Caco-2 (cell line): ENCODE results near the gene LRRC49. TPM values are rescaled to one million over a fixed set of nuclear protein-coding genes. Genes with fewer than 3 reads are reported as not detected.
"Not testable (repeated sequence)": the region's sequence is repeated elsewhere in the genome, so short reads cannot be mapped to it uniquely, and the experiment has no call there.

Experiments used
- BruUV-seq: library from RNA; stranded (reverse); fragments of 400-500 nt; replicated peaks from 2 replicates; lab custom pipeline; 2021; lab: Mats Ljungman, UMichigan
- CTCF ChIA-PET: fragments of 300-600 bp; sonication (Branson Sonifier 250); formaldehyde crosslinking; loops from one replicate; lab custom pipeline; 2022; ENCODE audit warnings: antibody characterized with exemption; lab: Charles Lee
- POLR2A ChIA-PET: fragments of 300-600 bp; sonication (Branson Sonifier 250); formaldehyde crosslinking; loops from one replicate; lab custom pipeline; 2022; ENCODE audit warnings: antibody characterized with exemption; lab: Charles Lee
- DNase-seq, 2 experiments: peaks; one replicate each; pipeline versions ENCODE4 v3.0.0 to v3.0.0-alpha.2; 2020 to 2022
- H3K27me3 ChIP-seq: replicated peaks from 2 replicates; pipeline ENCODE4 v1.6.0; 2011; ENCODE audit warnings: low read length; ENCODE audit not compliant: control insufficient read depth, insufficient read depth
- H3K36me3 ChIP-seq: 2 replicates; pipeline ENCODE4 v1.5.1; 2011; ENCODE audit warnings: low read length; ENCODE audit not compliant: control insufficient read depth, insufficient read depth
- H3K4me1 ChIP-seq: fragments of 250-450 bp; sonication (Bioruptor Pico); 2 replicates; pipeline ENCODE4 v1.5.1; 2020; ENCODE audit warnings: mild to moderate bottlenecking
- H3K4me3 ChIP-seq: 2 replicates; pipeline ENCODE4 v1.5.1; 2011; ENCODE audit warnings: low read depth, mild to moderate bottlenecking, control low read depth, low read length
- H3K9me3 ChIP-seq: fragments of 250-450 bp; sonication (Bioruptor Pico); 2 replicates; pipeline ENCODE4 v1.5.1; 2020; ENCODE audit warnings: mild to moderate bottlenecking, moderate library complexity
- H3K27ac Mint-ChIP-seq: one replicate; pipeline ENCODE4 v1.8.0; 2022; ENCODE audit warnings: mixed read lengths; ENCODE audit not compliant: unreplicated experiment
- H3K27me3 Mint-ChIP-seq: one replicate; pipeline ENCODE4 v1.8.0; 2022; ENCODE audit warnings: mixed read lengths; ENCODE audit not compliant: insufficient read depth, unreplicated experiment
- H3K36me3 Mint-ChIP-seq: one replicate; pipeline ENCODE4 v1.8.0; 2022; ENCODE audit warnings: mild to moderate bottlenecking, mixed read lengths; ENCODE audit not compliant: insufficient read depth, unreplicated experiment
- H3K4me1 Mint-ChIP-seq: one replicate; pipeline ENCODE4 v1.8.0; 2022; ENCODE audit warnings: low read depth, mixed read lengths; ENCODE audit not compliant: unreplicated experiment
- H3K4me3 Mint-ChIP-seq: one replicate; pipeline ENCODE4 v1.8.0; 2022; ENCODE audit warnings: mild to moderate bottlenecking, moderate library complexity, mixed read lengths; ENCODE audit not compliant: unreplicated experiment
- H3K9me3 Mint-ChIP-seq: one replicate; pipeline ENCODE4 v1.8.0; 2022; ENCODE audit warnings: mixed read lengths; ENCODE audit not compliant: unreplicated experiment
- intact Hi-C: fragments of 100-400 bp; cut with micrococcal nuclease; formaldehyde crosslinking; loops from one replicate; pipeline ENCODE4 v1.10.0; 2022; ENCODE audit not compliant: unreplicated experiment
- total RNA-seq: library from RNA; stranded (reverse); gene quantifications from 2 replicates; pipeline ENCODE4 v1.2.3, GENCODE V29; 2022
- TF ChIP-seq, protein P1 (sequence below), 2 experiments: fragments of 200-600 bp in 1 of 2; IDR thresholded peaks; 1 replicate in 1 of 2; 2 replicates in 1 of 2; pipeline versions ENCODE4 v1.5.1 to v1.8.0; 2011 to 2022; ENCODE audit warnings: antibody characterized with exemption in 1 of 2, control low read depth in 1 of 2, inconsistent platforms in 1 of 2, low read depth in 1 of 2, low read length in 1 of 2, mild to moderate bottlenecking in 1 of 2, moderate library complexity in 1 of 2; ENCODE audit not compliant: insufficient read depth in 1 of 2, severe bottlenecking in 1 of 2, unreplicated experiment in 1 of 2

Gene LRRC49
- total RNA-seq, 1 experiment from 2014 or later, result 0.82 TPM

GRCh38 chr15:70922119-70922518, 29.5 kb downstream of the LRRC49 start:
- H3K4me3 ChIP-seq, result no peak overlapping the region
- POLR2A ChIA-PET, result no interaction called here
- H3K36me3 ChIP-seq, result no peaks in the 10 kb centered on the region
- no peaks in the 10 kb centered on the region for H3K4me1 Mint-ChIP-seq
- CTCF ChIA-PET, result no interaction called here
- H3K9me3 ChIP-seq, result no peaks in the 10 kb centered on the region
- H3K4me3 Mint-ChIP-seq, result no peak overlapping the region
- TF ChIP-seq, protein P1, sequence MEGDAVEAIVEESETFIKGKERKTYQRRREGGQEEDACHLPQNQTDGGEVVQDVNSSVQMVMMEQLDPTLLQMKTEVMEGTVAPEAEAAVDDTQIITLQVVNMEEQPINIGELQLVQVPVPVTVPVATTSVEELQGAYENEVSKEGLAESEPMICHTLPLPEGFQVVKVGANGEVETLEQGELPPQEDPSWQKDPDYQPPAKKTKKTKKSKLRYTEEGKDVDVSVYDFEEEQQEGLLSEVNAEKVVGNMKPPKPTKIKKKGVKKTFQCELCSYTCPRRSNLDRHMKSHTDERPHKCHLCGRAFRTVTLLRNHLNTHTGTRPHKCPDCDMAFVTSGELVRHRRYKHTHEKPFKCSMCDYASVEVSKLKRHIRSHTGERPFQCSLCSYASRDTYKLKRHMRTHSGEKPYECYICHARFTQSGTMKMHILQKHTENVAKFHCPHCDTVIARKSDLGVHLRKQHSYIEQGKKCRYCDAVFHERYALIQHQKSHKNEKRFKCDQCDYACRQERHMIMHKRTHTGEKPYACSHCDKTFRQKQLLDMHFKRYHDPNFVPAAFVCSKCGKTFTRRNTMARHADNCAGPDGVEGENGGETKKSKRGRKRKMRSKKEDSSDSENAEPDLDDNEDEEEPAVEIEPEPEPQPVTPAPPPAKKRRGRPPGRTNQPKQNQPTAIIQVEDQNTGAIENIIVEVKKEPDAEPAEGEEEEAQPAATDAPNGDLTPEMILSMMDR (IDR thresholded peaks at IDR 0.05; ENCODE audit: insufficient read depth in 1 of 2, low read depth in 1 of 2, low read length in 1 of 2, severe bottlenecking in 1 of 2, unreplicated experiment in 1 of 2), result no peak
- no TSS peak for BruUV-seq
- H3K4me1 ChIP-seq, result no peaks in the 10 kb centered on the region
- no peak overlapping the region for H3K27ac Mint-ChIP-seq
- H3K9me3 Mint-ChIP-seq, result peaks cover 9% of the 10 kb centered on the region
- H3K36me3 Mint-ChIP-seq, result no peaks in the 10 kb centered on the region
- H3K27me3 ChIP-seq, result no peaks in the 10 kb centered on the region
- DNase-seq, result no peak
- peaks cover 15% of the 10 kb centered on the region for H3K27me3 Mint-ChIP-seq
- intact Hi-C loops, result no loop called here

- H3K4me3 Mint-ChIP-seq, result no peak overlapping the region
- H3K4me3 ChIP-seq, result no peak overlapping the region
- no peaks in the 10 kb centered on the region for H3K36me3 ChIP-seq
- H3K36me3 Mint-ChIP-seq, result no peaks in the 10 kb centered on the region
- TF ChIP-seq, protein P1 (IDR thresholded peaks at IDR 0.05; ENCODE audit: insufficient read depth in 1 of 2, low read depth in 1 of 2, low read length in 1 of 2, severe bottlenecking in 1 of 2, unreplicated experiment in 1 of 2), result no peak
- H3K27me3 ChIP-seq, result no peaks in the 10 kb centered on the region
- intact Hi-C loops, result no loop called here
- no peaks in the 10 kb centered on the region for H3K9me3 ChIP-seq
- no TSS peak for BruUV-seq
- no peak for DNase-seq
- H3K9me3 Mint-ChIP-seq, result peaks cover 9% of the 10 kb centered on the region
- no peaks in the 10 kb centered on the region for H3K4me1 Mint-ChIP-seq
- no peaks in the 10 kb centered on the region for H3K4me1 ChIP-seq
- CTCF ChIA-PET, result no interaction called here
- no peak overlapping the region for H3K27ac Mint-ChIP-seq
- H3K27me3 Mint-ChIP-seq, result peaks cover 15% of the 10 kb centered on the region
- POLR2A ChIA-PET, result no interaction called here
Measured at GRCh38 chr15:70923311-70924080, 30.9 kb downstream of the LRRC49 start.

DNA sequence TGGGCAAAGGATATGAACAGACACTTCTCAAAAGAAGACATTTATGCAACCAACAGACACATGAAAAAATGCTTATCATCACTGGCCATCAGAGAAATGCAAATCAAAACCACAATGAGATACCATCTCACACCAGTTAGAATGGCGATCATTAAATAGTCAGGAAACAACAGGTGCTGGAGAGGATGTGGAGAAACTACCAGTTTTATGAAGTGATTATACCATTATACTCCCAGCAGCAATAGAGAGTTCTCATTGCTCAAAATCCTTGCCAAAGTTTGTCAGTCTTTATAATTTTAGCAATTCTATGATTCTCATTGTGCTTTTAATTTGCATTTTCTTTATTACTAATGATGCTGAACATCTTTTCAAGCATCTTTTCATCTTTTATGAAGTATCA, 34.3 kb downstream of the LRRC49 start:
- CTCF ChIA-PET, H3K9me3 ChIP-seq, H3K36me3 ChIP-seq, BruUV-seq, H3K27me3 ChIP-seq, H3K4me1 ChIP-seq, H3K27ac Mint-ChIP-seq, H3K4me3 ChIP-seq, H3K9me3 Mint-ChIP-seq, H3K4me3 Mint-ChIP-seq, POLR2A ChIA-PET, H3K4me1 Mint-ChIP-seq, DNase-seq, intact Hi-C loops, H3K36me3 Mint-ChIP-seq: not testable (repeated sequence)
- H3K27me3 Mint-ChIP-seq, result peaks cover 16% of the 10 kb centered on the region
